Measurements from ENCODE around the gene ZNF699.

DNA sequence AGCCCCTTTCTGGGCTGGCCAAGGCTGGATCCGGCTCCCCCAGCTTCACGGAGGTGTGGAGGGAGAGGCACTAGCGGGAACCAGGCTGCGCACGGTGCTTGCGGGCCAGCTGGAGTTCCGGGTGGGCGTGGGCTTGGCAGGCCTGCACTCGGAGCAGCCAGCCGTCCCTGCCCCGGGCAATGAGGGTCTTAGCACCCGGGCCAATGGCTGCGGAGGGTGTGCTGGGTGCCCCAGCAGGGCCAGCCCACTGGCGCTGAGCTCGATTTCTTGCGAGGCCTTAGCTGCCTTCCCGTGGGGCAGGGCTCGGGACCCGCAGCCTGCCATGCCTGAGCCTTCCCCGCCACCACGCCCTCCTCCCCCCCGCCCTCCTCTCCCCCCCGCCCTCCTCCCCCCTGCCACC is 11.7 kb upstream of the ZNF699 start:
- no peak for TF ChIP-seq POLR2A (IDR thresholded peaks at IDR 0.05)
- TF ChIP-seq, protein P1, sequence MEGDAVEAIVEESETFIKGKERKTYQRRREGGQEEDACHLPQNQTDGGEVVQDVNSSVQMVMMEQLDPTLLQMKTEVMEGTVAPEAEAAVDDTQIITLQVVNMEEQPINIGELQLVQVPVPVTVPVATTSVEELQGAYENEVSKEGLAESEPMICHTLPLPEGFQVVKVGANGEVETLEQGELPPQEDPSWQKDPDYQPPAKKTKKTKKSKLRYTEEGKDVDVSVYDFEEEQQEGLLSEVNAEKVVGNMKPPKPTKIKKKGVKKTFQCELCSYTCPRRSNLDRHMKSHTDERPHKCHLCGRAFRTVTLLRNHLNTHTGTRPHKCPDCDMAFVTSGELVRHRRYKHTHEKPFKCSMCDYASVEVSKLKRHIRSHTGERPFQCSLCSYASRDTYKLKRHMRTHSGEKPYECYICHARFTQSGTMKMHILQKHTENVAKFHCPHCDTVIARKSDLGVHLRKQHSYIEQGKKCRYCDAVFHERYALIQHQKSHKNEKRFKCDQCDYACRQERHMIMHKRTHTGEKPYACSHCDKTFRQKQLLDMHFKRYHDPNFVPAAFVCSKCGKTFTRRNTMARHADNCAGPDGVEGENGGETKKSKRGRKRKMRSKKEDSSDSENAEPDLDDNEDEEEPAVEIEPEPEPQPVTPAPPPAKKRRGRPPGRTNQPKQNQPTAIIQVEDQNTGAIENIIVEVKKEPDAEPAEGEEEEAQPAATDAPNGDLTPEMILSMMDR (IDR thresholded peaks at IDR 0.05) = no peak
